ENCODE data around the gene KRTAP5-9.

DNA sequence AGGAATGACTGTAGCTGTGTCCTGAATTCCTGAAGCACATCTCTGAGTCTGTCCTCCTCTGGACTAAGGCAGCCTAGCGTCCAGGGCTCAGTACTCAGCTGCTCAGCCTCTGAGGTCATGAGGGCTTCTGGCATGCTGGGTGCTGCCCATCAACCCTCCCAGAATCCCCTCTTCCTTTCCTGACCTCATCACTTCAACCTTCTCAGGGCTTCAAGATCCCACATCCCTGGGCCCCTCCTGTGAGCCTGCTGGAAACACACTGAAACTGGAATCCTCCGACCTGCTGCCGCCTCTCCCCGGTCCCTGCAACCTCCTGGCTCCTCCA lies 9.6 kb upstream of the KRTAP5-9 start:
- TF ChIP-seq, protein P1, sequence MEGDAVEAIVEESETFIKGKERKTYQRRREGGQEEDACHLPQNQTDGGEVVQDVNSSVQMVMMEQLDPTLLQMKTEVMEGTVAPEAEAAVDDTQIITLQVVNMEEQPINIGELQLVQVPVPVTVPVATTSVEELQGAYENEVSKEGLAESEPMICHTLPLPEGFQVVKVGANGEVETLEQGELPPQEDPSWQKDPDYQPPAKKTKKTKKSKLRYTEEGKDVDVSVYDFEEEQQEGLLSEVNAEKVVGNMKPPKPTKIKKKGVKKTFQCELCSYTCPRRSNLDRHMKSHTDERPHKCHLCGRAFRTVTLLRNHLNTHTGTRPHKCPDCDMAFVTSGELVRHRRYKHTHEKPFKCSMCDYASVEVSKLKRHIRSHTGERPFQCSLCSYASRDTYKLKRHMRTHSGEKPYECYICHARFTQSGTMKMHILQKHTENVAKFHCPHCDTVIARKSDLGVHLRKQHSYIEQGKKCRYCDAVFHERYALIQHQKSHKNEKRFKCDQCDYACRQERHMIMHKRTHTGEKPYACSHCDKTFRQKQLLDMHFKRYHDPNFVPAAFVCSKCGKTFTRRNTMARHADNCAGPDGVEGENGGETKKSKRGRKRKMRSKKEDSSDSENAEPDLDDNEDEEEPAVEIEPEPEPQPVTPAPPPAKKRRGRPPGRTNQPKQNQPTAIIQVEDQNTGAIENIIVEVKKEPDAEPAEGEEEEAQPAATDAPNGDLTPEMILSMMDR (IDR thresholded peaks at IDR 0.05), result no peak
- TF ChIP-seq POLR2A (IDR thresholded peaks at IDR 0.05), result no peak

Data from thyroid gland (tissue), 4 donors.